NK-92 (cell line): ENCODE data around the gene MACROH2A1.

Source experiments
- DNase-seq: peaks from one replicate; lab custom pipeline; 2025; ENCODE audit not compliant: unreplicated experiment; lab: John Stamatoyannopoulos, UW

MACROH2A1 gene

GRCh38 chr5:135398160-135398854 lies 724 bp downstream of the MACROH2A1 start:
- DNase-seq: no peak

- DNase-seq: no peak
These were observed 1.9 kb downstream of the MACROH2A1 start for GRCh38 chr5:135397084-135397483.

DNA sequence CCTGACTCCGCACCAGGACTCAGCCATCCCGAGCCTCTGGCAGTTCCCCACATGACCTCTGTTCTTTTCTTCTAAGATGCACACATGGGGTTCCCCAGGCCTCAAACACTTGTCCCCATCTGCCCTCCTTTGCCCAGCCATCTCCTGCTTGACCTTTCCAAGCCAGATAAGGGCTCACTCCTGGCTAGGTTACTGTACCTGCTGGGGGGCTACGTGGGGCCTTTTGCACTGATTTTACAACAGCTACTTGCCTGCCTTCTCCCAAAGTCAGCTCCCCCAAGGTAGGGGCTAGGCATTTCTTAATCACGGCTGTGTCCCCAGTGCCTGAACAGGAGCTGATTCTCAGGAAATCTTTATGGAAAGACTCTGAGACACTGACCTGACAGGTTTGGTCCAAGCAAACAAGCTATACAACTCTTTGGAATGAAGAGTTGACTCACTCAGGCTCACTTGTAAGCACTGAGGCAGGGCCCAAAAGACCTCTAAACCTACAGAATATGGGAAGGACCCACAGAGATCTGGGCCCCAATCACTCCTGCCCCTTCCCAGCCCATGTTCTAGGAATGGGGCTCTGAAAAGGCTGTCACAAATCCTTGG lies 2.5 kb downstream of the MACROH2A1 start:
- no peak for DNase-seq

DNA sequence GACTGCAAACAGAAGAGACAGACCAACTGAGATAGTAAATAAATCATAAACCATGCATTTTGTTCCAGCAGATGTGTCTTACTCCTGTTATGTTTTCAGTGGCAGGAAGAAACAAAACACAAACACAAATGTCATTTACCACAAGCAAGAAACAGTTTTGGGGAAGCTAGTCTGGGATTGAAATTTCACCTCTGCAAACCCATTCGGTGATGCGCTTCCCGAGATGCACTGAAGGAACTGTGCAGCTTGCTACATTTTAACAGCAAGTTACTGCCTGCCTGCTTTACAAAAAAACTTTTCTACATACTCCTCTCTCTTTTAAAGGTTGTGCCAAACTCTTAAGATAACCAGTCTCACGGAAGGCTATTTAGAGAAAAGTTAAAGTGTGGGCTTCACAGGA lies 3.2 kb downstream of the MACROH2A1 start:
- no peak for DNase-seq

DNA sequence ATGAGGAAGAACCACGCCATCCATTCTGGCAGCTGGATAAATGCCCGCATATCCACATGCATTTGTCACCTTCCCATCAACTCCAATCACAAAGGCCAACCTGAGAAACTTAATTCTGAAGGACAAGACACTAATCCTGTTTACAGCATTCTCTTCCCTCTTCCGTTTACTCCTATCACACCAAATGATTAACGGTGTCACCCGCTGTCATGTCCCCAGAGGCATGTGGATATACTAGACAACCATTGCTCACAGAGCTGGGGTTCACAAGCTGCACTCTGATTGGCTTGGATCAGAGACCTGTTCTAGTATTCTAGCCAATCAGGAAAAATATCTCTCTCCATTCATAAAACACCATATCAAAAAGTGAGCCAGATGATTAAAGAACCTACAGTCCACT lies 3.6 kb downstream of the MACROH2A1 start:
- DNase-seq: no peak

GRCh38 chr5:135394095-135394494 lies 4.9 kb downstream of the MACROH2A1 start:
- DNase-seq: no peak

GRCh38 chr5:135393691-135394090 lies 5.3 kb downstream of the MACROH2A1 start:
- DNase-seq: no peak

GRCh38 chr5:135393229-135393628 lies 5.8 kb downstream of the MACROH2A1 start:
- no peak for DNase-seq

DNA sequence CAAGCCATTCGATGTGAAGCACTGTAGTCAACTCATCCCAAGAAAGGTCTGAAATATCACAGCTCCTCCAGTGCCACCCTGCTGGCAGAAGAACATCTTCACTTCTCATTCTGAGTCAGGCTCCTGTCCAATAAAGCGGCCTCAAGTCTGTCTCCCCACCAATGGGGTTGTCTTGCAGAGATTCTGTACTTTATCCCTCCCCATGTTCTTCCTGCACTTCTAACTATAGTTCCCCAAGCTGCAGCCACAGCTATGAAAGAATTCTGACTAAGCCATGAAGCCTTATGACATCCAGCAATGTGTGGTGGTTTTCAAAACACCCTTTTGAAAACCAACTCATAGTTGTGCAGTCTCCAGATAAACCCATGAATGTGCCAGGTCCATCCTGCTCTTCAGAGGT lies 6.8 kb downstream of the MACROH2A1 start:
- no peak for DNase-seq

GRCh38 chr5:135391869-135392255 lies 7.2 kb downstream of the MACROH2A1 start:
- DNase-seq: no peak

DNA sequence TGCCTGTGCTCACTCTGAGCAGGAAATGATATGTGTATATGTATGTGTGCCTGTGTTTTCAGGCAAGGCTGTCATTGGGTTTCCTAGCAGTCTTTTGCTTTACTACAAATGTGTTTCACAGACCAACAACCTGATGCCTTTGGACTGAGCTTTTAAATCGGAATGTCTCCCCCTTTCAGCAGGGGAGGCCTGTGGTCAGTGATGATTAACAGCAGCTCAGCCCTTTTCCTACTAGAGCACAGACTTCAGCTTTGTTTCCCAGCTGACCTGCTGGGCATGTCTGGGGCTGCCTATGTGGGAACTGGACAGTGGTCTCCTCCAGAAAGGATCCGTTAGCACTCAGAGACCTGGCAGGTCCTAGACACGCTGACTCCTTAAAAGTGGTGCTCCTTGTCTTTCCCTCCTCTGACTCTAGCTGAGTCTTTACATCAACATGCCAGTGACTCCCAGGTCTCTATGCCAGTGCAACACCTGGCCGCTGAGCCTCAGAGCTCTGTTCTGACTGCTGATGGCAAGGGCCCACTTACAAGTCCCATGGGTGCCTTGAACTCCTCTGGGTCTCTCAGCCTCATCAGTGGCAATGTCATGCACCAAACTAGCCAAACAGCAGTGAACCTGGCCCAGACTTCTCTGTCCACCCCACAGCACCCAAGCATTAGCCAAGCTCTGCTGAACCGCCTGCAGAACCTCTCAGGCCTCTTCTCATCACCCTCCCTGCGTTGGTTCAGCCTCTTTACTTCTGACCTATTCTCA lies 7.7 kb downstream of the MACROH2A1 start:
- no peak for DNase-seq

DNA sequence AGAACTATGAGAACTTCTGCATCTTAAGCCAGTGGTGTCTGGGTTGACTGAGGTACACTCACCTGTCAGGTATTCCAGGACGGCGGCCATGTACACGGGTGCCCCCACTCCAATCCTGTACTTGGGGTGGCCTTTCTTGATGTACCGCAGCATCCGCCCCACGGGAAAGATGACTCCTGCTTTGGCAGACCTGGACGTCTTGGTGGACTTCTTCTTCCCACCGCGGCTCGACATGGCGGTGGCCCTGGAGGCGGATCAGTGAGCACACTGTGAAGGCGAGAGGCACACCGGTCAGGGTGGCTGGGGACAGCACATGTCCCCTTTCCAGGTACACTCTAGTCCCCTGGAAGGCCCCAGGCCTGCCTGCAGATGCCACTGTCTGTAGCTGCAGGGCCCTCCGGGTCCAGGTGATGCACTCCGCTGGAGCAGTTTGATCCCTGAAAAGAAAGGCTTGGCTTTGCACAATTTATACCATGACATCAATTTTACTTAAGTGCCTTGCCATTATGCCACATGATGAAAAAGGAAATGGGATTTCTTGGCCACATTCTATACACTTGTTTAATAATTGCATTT lies 10.1 kb downstream of the MACROH2A1 start:
- no peak for DNase-seq

GRCh38 chr5:135387629-135387960 lies 11.4 kb downstream of the MACROH2A1 start:
- no peak for DNase-seq

DNA sequence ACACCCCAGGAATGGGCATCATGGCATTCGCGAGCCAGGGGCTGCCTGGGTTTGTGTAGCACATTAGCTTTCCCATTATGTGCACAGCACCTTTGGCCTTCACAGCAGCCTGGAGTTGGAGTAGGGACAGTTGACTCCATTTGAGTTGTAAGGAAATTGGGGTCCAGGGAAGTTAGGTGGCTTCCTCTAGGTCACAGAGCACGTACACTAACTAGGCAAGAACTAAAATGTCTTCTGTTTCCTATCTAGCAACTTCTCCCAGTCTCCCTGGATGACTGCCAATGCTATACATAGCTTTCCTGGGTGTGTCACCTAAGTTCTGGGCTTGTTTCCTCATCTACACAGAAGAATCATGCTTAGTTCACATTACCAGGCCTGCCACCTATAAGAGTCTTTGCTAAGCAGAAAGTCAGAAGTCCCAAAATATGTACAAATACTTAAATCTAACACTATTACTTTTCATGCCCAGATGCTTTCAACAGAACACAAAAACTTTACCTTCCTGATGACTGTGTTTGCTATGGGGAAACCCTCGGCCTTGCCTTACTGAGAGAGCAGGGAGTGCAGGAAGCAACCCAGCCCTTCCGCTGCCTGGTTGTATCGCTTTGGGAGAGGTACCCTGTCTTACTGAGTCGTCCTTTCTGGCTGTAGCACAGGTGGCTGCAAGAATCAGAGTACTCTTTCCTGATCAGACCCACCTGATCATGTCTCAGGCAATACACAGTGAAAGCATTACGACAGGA lies 12.0 kb downstream of the MACROH2A1 start:
- no peak for DNase-seq

- no peak for DNase-seq
These were observed 12.9 kb downstream of the MACROH2A1 start for GRCh38 chr5:135386096-135386495.

- DNase-seq: no peak
These were observed 13.5 kb downstream of the MACROH2A1 start for GRCh38 chr5:135385576-135385975.

DNA sequence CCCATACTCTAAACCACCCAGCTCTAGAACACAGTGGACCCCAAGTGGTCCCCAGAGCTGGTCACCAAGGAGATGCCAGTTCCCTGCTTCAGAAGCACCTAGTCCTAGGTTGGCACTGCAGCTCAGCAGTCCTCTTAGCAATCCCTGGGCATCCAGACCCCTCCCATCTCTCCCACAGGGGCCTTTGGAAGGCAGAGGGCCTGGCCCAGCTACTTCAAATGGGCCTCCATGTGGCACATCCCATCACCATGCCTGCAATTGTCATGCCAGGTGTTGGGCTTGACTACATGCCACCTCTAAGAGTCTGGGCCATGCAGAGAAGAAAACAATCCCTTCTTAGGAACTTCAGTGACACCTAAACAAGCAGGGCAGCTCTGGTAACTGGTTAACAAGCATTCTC lies 14.1 kb downstream of the MACROH2A1 start:
- DNase-seq: no peak

DNA sequence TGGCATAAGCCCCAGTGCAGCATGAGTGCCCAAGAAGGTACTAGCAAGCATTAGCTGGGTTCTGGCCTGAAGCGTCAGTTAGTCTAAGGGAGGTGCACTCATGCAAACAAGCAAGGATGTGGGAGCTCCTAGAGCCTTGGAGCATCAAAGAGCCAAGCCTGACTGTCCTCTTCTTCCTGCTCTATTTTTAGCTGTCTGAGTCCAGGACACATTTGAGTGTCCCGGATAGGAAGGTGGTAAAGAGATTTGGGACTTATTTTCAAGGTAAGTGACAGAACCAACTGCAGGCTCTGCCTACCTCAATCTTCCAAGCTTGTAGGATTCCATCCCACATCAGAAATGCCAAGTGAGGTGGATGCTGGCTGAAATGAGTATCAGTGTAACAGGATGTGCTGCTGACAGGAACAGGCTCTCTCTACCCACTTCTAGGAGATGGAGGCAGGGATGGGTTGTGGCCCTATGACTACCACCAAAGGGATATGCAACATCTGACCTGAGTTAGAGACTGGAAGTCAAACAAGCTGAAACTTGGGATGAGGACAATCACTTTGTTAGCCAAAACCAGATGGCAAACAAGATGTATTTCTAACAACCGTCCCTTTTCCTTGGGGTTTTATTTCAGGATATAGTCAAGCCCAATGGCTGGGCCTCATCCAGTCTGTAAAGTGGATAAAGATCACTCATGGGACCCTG lies 15.1 kb downstream of the MACROH2A1 start:
- DNase-seq: no peak

DNA sequence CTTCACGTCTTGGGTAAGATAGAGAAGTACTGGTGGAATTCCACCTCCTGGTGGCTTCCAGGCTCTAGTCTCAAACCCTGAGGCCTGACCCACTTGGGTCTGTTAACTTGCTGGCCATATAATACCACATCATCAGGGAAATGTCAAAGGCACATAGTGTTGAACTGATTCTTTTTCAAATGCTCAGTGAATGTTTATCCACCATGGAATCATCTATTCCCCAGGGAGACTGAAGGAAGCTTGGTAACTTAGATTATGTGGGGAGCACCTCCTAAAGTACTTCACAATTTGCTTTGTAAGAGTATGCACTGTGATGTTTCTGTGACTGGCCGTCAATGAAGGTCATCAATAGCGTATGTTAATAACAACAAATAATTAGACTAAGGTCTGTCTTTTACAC lies 16.1 kb downstream of the MACROH2A1 start:
- DNase-seq: no peak

- DNase-seq: no peak
These were observed 16.8 kb downstream of the MACROH2A1 start for GRCh38 chr5:135382106-135382790.
